ENCODE measurements around the gene C15orf62.
A peak's percentile ranks its signal among the peaks of the same experiment; 100 is the strongest.

C15orf62 gene, protein sequence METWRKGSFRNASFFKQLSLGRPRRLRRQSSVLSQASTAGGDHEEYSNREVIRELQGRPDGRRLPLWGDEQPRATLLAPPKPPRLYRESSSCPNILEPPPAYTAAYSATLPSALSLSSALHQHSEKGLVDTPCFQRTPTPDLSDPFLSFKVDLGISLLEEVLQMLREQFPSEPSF

DNA sequence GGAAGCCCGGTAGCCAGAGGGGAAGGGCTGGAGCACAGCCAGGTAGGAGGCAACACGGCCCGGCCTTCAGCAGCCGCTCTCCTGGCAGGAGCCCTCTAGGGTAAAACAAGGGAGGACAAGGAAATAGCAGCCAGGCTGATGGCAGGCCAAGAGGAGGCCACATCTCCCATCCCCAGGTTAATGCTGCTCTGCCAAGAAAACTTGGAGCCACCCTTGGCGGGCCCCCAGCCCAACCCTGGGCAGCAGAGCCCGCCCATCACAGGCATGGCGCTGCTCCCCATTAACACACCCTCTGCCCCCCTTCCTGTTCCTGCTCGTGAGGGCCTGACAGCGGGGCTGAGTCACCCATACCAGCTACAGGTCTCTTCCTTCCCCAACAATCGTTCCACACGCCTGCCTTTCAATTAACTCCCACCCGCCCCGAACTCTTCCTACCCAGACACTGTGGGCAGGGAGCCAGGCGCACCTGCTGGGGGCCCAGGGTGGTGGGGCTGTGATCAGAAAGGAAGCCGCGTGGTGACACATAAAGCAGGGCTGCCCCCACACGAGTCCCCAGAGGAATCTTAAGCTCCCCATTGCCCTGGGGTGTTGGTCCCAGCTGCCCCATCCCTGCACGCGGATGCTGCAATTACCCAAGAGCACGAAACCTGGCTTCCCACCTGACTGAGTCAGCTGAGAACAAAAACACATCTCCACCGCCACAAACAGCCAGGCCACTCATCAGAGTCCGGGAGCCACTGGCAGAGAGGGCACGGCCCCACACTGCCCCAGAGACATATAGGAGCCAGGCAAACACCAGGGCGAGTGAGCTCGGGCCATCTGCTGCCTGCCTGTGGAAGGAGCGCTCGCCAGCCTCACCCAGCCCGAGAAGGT, at the start of gene C15orf62:
Gene C15orf62 (plus strand): TSS at position 707 of the 873 bp plus-strand sequence. CDS start 516 bp downstream, outside the sequence.
- DNase-seq = no peak

DNA sequence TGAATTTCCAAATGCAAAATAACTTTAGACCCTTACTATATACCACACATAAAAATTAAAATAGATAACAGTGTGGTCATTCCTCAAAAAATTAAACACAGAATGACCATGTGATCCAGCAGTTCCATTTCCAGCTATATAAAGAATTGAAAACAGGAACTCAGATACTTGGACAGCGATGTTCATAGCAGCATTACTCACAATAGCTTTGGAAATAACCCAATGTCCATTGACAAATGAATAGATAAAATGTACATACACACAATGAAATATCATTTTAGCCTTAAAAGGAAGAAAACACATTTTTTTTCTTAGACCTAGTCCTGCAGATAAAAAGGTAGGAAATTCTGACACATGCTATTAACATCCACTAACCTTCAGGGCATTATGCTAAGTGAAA, 48.1 kb upstream of the C15orf62 start:
- DNase-seq = no peak

DNA sequence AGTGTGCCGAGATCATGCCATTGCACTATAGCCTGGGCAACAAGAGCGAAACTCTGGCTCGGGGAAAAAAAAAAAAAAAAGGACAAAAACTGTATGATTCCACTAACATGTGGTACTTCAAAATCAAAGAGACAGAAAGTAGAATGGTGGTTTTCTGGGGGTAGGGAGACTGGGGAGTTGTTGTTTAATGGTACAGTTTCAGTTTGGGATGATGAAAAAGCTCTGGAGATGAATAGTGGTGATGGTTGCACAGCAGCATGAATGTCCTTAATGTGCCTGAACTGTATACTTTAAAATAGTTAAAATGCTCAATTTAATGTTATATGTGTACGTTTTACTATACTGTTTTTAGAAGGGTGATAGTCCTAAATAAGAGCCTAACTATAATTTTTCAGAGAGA, 47.4 kb upstream of the C15orf62 start:
- no peak for DNase-seq

DNA sequence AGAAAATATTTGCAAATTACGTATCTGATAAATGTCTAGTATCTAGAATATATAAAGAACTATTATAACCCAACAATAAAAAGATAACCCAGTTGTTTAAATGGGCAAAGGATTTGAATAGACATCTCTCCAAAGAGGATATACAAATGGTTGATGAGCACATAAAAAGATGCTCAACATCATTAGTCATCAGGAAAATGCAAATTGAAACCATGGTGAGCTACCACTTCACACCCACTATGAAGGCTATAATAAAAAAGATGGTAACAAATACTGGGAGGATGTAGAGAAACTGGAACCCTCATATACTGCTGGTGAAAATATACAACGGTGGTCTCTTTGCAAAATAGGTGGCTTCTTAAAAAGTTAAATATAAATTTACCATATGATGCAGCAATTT, 46.8 kb upstream of the C15orf62 start:
- DNase-seq = no peak

DNA sequence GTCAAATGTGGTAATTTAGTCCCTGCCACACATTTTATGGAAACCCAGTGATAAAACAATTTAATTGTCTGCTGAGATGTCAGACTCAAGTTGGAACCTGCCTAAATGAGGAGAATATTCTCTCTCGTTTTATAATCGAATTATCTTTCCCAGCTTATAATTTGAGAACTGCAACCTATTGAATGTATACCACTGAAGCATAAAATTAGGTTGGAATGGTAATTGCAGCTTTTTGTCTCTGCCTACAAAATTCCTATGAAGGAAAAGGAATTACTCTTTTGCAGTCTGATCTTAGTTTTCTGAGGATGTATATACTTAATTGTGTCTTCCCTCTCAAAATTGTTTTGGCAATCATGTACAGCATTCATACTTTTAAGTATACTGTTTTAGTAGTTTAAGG, 45.9 kb upstream of the C15orf62 start:
- no peak for DNase-seq

DNA sequence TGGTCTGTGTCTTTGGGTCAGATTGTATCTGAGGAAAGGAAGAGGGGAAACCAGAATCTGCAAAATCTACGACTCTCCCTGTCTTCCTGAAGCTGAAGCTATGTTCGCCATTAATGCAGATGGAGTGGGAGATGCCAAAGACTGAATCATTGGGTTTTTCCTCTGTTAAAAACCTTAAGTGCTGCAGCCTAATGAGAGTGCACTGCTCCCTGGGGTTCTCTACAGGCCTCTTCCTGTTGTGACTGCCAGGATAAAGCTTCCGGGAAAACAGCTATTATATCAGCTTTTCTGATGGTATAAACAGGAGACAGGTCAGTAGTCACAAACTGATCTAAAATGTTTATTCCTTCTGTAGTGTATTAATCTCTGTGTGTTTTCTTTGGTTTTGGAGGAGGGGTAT, 38.7 kb upstream of the C15orf62 start:
- no peak for DNase-seq

DNA sequence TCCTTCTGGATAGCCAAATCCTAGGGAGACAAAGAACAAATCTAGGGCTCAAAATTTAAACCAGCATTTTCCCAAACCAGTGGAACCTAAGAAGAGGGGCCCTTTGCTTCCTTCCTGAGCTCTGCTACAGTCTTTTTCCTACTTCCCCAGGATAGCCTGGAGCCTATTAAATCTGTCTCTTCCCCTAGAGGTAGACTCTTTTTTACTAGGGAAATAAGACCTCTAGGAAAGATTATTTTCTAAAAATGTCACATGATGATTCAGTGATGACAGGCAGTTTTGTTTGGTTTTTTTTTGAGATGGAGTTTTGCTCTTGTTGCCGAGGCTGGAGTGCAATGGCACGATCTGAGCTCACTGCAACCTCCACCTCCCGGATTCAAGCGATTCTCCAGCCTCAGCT, 33.2 kb upstream of the C15orf62 start:
- DNase-seq = no peak

DNA sequence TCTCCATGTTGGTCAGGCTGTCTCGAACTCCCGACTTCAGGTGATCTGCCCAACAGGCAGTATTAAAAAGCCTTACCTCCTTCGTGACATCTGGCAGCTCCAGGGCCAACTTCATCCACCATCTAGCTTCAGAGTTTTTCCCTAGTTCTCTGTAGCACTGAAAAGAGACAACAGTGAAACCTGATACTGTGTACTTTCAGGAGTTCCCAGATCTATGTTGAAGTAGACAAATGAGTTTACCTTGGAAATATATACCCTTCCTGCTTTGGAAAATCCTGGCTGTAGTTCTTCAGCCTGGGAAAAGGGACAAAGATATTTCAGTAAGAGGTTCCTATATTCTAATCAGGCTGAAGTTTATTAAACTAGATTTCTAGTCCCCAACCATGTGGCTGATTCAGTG, 32.7 kb upstream of the C15orf62 start:
- DNase-seq = no peak

DNA sequence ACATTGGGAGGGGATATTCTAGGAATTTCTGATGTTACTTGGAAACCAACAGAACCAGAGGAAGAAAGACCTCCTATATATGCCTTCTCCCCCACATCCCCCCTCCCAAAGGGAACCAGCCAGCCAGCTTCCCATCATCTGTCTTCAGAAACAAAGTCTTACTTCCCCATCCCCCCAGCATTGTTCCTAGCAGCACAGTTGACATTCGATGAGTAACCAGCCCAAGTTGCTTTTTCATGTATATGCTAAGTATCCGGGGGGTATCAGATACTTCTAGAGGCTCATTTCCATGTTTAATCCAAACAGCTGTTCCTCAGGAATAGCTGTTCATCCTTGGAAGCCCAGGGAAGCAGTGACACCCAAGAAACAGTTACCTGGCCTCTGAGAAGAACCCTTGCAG, 30.7 kb upstream of the C15orf62 start:
- DNase-seq = no peak

DNA sequence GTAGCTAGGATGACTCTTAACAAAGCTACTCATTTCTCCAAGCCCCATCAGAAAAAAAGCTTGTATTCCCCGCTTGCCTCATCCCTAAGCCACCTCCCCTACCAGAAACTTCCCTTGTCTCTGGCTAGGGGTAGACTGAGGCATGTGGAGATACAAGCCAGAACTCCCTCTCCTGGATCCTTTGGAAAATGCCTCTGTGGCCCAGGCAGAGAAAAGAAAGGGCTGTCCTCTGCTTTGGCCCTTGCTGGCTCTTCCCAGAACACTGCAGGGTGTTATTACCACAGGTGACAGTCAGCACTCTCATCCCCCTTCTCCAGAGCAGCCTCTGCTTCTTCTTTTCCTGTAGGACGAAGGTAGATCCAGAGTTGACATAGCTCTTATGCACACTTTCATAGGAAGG, 29.9 kb upstream of the C15orf62 start:
- DNase-seq = no peak

DNA sequence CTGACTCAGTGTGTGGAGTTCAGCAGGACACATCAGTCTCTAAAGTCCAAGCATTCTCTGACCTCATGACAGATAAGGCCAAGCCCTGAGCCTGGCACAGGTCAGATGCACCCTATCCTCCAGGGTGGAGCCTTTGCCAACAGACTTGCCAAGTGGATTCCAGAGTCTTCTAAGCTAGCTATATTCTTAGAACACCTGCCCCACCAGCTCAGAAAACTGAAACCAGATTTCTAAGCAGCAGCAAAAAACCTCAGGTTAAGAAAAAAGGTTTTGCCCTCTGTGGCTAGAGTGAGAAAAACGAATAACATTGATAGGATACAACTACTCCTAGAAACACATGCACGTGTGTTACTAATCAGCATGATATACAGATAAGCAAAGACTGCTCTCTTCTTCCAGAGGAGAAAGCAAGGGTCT, 26.3 kb upstream of the C15orf62 start:
- no peak for DNase-seq

DNA sequence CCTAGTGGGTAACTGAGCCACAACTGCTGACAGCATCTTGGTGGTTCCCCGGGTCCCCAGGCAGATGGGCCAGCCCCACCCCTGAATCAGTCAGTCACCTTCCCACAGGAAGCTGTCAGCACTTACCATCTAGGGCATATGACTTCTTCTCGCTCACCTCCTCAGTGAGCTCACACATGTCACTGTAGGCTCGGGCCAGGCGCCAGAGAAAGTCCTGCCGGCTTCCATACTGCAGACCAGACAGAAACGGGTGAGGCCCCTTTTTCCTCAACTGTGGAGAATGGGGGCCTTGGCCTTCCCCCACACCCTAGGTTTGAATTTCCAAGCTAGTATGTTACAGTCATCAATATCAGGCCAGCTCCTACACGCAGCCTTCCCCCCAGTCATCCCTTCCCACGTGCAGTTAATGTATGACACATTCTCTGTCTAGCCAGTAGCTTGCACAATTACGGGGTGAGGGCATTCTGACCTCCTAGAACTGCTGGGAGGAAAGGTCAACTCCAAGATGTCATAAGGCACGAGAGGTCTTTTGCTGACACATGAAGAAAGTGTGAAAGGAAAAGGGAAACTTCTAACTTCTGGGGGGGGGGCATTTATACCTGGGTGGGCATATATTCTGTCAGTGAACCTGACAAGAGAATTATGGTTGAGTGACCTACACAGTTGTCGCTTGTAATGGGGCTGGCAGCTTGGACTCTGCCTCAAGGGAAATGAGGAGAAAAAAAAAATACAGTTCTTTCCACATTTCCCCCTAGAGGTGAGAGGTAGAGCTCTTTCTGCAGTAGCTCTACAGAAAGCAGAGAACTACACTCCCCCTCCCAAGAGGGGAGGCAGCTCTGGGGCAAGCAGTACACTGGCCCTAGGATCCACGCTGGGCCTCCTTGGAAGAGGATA, 25.6 kb upstream of the C15orf62 start:
- no peak for DNase-seq

DNA sequence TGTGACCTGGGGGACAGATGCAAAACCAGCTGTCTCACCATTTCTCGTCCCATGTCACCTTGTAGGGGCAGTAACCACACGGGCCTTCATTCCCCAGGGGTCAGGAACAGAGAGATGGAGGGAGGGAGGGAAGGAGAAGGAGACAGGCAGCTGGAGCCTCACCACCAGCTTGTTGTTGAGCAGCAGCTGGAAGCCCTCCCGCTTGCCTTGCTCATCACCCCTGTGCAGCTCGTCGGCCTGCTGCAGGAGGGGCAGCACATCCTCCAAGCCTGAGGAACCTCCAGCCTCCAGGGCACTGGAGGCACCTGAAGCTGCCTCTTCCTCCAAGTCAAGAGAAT, 25.0 kb upstream of the C15orf62 start:
- no peak for DNase-seq

DNA sequence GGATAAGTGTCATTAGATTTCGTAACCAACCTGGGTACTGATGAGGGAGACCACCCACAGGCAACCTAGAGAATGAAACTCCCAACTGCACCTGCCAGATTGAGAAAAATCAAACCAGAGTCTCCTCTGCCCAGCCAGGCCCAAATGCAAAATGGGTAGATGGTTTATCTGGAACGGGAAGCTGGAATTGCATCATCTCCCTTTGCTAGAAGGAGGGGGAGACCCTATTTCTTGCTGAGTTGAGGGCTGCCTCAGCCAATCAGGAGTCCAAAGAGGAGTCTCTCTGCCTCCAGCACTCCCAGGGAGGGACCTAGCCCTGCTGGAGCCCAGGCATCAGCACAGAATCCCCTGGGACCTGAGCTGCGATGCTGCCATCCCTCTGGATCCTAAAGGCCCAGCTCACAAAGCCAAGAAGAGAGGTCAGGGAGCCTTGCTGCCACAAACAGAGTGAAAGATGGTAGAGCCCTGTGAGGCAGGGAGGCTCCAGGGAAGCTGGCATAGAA, 22.8 kb upstream of the C15orf62 start:
- no peak for DNase-seq

DNA sequence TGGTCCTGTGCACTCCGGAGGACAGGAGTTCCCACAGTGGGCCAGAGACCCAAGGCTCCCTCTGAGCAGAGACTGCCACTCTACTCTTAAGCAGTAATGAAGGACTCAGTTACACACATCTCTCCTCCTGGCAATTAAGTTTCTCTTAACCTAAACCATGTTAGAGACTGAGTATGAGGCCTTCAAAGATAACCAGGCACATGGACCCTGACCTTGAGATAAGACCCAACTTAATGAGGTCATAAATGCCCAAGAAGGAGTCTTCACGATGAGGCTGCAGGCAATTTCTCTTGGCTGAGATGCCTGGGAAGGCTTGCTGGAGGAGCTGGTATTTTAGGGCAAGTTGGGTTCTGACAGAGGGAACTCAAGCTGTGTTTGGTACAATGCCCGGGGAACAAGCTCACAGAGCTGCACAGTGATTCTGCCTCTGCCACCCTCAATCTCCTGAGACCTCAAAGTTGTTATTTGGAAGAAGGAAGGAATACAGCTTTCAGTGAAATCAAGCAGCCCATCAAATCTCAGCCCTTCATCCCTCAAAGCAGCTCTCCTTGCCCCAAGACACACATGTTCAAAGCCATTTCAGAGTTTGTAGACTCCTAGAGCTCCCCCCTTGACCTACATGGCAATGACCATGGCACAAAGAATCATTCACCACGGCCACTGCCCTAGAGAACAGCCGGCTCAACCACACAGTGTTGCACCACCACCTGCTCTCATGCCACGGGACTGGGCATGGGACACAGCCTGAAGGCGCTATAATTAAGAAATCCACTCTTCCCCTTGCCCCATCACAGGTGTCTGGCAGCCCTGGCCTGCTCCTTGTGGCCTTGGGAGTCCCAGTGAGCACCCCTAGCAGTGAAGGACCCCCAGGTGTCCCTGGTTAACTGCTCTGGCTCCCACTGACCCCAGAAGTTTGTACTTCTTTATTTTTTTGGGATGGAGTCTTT, 21.8 kb upstream of the C15orf62 start:
- DNase-seq = no peak

DNA sequence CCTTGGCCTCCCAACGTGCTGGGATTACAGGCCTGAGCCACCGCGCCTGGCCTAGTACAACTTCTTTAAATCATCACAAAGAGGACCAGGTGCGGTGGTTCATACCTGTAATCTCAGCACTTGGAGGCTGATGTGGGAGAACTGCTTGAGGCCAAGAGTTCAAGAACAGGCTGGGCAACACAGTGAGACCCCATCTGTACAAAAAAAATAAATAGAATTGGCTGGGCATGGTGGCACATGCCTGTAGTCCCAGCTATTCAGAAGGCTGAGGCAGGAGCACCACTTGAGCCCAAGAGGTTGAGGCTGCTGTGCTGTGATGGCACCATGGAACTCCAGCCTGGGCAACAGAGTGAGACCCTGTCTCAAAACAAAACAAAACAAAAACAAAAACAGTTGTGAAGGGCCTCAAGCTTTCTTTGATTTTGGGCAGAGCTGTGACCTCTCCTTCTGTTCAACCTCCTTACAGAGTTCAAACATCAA, 20.6 kb upstream of the C15orf62 start:
- DNase-seq = no peak

DNA sequence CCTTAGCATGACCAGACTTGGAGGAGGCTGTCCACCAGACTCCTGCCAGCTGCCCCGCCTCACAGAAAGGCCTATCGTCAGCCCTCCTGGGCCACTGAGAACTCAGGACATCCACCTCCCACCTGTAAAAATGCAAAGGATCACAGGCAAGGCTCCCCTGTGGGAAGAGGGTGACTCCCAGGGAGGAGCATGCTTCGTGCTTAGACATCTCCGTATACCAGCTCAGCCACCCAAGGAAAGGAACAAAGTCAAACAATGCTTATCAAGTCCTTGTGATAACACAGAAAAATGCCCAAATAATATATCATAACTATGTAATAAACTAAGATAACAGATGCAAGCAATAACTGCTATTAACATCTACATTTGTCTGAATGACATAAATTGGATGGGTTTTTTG, 18.9 kb upstream of the C15orf62 start:
- DNase-seq = no peak

DNA sequence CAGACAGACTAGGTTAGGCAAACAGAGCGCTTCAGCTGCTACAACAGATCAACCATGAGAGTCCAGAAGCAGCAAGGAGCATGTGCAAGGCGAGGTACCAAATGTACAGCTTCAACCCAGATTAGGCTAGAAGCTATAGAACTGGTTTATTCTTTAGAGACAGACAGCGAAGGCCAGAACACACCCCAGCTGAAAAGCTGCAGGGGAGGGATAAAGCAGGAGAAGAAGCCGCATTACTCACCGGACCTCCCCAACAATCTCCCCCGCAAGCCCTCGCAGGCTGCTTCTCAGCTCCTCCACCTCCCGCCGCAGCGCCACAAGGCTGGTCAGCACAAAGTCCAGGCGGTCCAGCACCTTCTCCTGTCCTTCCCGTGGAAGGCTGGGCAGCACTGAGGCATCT, 18.0 kb upstream of the C15orf62 start:
- DNase-seq = no peak

DNA sequence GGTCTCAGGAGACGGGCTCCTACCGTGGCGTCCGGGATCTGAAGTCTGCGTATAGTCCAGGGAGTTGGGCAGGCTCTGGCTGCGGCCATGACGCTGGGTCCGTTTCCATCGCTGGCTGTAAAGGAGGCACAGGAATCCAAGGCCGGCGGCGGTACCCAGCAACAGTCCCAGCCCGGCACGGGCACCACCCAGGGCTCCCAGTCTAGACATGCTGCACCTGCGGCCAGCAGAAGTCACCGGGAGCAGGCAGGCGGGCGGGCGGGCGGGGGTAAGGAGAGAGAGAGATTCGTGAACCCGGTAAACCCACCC, 15.3 kb upstream of the C15orf62 start:
- DNase-seq = no peak

DNA sequence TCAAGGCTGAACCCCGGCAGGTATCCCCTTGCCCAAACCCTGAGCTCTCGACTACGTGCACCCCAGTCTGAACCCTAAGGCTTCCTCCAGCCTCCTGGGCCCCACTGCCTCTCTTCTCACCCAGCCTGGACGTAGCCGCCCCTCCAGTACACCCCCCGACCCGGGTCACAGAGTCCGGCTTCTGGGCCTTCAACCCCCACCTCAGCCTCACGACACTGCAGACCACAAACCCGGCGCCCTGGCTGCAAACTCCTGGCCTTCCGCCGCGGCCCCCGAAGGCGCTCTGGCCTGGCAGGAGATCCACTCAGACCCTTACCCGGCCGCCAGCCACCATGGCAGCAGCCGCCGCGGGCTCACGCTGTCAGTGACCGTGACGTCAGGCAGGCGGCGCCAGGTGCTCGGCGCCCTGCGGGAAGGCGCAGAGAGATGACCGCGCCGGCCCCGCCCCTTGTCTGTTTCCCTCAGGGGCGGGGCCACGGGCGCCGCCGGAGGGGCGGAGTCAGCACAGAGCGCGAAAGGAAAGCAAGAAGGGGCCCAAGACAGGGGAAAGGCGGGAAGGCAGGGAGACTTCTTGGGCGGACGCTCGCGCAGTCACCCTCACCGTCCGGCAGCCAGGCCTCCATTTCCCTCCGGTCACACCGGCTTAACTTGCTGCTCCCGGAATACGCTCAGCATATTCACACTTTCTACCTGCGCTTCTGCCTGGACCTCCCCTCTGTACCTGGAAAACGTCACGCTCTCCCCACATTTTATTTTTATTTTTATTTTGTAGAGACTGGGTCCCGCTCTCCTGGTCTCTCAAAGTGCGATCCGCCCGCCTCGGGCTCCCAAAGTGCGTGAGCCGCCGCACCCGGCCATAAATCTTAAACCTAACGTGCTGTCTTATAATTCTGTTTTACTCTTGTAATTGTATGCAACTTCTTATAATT, 14.6 kb upstream of the C15orf62 start, which contains the start of gene RMDN3:
Gene RMDN3 (minus strand): TSS at position 372 of the 929 bp plus-strand sequence. CDS start 471 bp downstream, outside the sequence.
- peak; percentile 87 to 89 for DNase-seq

DNA sequence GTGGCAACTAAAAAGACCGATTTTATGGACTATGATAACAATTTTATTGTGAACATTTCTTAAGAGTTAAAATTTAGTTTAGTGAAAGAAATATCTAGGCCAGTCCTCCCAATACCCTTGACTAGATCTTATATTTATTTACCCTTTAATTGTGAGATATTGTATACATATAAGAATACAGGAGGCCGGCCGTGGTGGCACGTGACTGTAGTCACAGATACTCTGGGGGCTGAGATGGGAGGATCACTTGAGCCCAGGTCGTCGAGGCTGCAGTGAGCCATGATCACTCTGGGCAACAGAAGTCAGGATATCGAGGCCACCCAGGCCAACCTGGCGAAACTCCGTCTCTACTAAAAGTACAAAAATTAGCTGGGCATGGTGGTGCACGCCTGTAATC, 14.0 kb upstream of the C15orf62 start:
- DNase-seq = peak in 1 of 2 experiments; percentile 23

Data from SHP77 (cell line).